Pancreas (tissue), 10 donors: ENCODE data around the gene SPDYC. TPM values are rescaled to one million over a fixed set of nuclear protein-coding genes. Genes with fewer than 3 reads are reported as not detected.
A peak's percentile ranks its signal among the peaks of the same experiment; 100 is the strongest.

Experiments used
- ATAC-seq, 4 donors: fragments of 200-7000 bp; cut with Tn5 transposase; one replicate each; pipeline versions ENCODE4 v1.8.0 to v1.9.1; 2020; ENCODE audit warnings: mild to moderate bottlenecking in 4 of 4, moderate library complexity in 4 of 4
- DNase-seq, 6 donors: peaks; one replicate each; pipeline ENCODE4 v3.0.0-alpha.2; 2020
- FAIRE-seq: peaks from 2 replicates; lab custom pipeline; 2012; peaks lifted over from hg19 to GRCh38; lab: Jason Lieb, UNC
- H3K27ac ChIP-seq, 4 donors: fragments of 200-600 bp; sonication (generic); 1 replicate in 3 of 4; 2 replicates in 1 of 4; pipeline versions ENCODE4 v1.5.0 to v1.8.0; 2020
- H3K27me3 ChIP-seq, 4 donors: fragments of 200-600 bp; one replicate each; pipeline ENCODE4 v1.8.0; 2021
- H3K36me3 ChIP-seq, 3 donors: fragments of 200-600 bp; sonication (generic) in 1 of 3; one replicate each; pipeline versions ENCODE4 v1.5.0 to v1.8.0; 2020 to 2021
- H3K4me1 ChIP-seq, 3 donors: fragments of 200-600 bp; one replicate each; pipeline ENCODE4 v1.8.0; 2021
- H3K4me3 ChIP-seq, 4 donors: fragments of 200-600 bp; sonication (generic) in 2 of 4; one replicate each; pipeline versions ENCODE4 v1.5.0 to v1.8.0; 2020 to 2021
- H3K9me3 ChIP-seq, 4 donors: fragments of 200-600 bp; one replicate each; pipeline ENCODE4 v1.8.0; 2021
- WGBS, 2 donors: extraction: QIAGEN DNeasy Blood & Tissue Kit; methylation state at CpG; one replicate each; pipeline ENCODE4 v1.1.7; 2013; 5-methylcytosine and 5-hydroxymethylcytosine counted together
- intact Hi-C, 3 donors: fragments of 100-400 bp; cut with DNase I; formaldehyde crosslinking; loops; one replicate each; pipeline versions ENCODE4 v1.11.1 to v1.14.2; 2022
- polyA plus RNA-seq, 2 donors: library from polyadenylated mRNA; stranded (reverse); fragments of 200-250 nt; gene quantifications; one replicate each; pipeline ENCODE4 v1.2.3, GENCODE V29; 2013
- total RNA-seq, 6 donors: library from RNA; stranded (reverse); fragmentation: NEBNext Ultra II Directional in 4 of 6; extraction: Animal tissue kit (Norgen Biotek cat#: 25700) in 4 of 6; gene quantifications; one replicate each; pipeline versions ENCODE4 v1.2.1 to v1.2.4, GENCODE V29; 2021 to 2023
- TF ChIP-seq, protein P1 (sequence below), 4 donors: fragments of 200-600 bp; sonication (generic) in 3 of 4; IDR thresholded peaks; one replicate each; pipeline versions ENCODE4 v1.5.0 to v1.8.0; 2021; ENCODE audit warnings: antibody characterized with exemption in 4 of 4
- donor health status: healthy with polysubstance abuse.
- donor health status: DM: no; HTN: no; CAD: no; lungs with moderate emphysema.
- donor health status: DM: no; HTN: no; CAD: no.
- donor health status: control.
- donor health status: control.
- donor health status: Bipolar disorder and iron deficiency.
- donor health status: DM: yes; HTN: yes; CAD: no.
- donor health status: DM: no; HTN: no; CAD: no.
- donor health status: DM: no; HTN: no; CAD: no.
- donor health status: DM: yes; HTN: yes; CAD: no.

Gene SPDYC
- total and polyA plus RNA-seq, 8 donors: 0.14 TPM; not detected in 7

DNA sequence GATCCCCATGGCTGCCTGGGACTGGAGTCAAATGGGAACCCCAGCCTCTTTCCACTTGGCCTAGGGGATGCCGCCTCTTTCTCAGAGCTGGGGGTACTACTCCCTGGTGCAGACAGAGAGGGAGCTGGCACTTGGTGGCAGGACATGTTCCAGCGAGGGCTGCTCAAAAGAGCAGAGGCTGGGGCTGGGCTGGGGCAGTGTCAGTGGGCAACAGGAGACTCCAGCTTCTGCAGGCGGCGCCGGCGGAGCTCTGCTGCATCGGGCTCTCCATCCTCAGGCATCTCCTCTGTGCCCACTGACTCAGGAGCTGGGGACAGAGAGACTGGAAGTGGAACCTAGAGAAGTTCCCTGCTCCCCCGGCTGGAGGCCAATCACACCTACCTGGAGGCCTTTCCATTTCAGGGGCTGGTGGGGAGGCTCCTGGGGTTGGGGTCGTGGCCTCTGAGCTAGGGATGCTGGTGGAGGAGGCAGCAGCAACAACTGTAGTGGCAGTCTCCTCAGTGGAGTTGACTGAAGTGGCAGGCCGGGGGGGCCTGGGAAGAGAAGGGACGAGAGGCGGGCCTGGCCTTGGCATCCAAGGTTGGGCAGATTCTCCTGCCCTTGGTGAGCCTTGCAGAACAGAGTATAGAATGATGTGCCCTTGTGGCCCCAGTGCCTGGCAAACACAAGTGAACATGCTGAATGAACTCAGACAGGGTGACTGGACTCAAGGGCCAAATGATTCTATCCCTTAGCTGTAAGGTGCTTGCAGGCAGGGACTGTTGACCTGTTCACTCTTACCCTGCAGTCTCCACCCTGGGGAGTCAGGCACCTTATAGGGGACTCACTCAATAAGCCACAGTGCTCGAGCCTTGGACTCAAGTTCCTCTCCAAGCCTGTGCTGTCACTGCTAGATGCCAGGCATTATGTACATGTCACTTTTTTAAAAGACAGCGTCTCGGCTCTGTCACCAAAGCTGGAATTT, 41.6 kb upstream of the SPDYC start:
- ATAC-seq: no peak
- H3K4me3 ChIP-seq: no peak overlapping the region
- no peaks in the 10 kb centered on the region for H3K9me3 ChIP-seq
- TF ChIP-seq, protein P1, sequence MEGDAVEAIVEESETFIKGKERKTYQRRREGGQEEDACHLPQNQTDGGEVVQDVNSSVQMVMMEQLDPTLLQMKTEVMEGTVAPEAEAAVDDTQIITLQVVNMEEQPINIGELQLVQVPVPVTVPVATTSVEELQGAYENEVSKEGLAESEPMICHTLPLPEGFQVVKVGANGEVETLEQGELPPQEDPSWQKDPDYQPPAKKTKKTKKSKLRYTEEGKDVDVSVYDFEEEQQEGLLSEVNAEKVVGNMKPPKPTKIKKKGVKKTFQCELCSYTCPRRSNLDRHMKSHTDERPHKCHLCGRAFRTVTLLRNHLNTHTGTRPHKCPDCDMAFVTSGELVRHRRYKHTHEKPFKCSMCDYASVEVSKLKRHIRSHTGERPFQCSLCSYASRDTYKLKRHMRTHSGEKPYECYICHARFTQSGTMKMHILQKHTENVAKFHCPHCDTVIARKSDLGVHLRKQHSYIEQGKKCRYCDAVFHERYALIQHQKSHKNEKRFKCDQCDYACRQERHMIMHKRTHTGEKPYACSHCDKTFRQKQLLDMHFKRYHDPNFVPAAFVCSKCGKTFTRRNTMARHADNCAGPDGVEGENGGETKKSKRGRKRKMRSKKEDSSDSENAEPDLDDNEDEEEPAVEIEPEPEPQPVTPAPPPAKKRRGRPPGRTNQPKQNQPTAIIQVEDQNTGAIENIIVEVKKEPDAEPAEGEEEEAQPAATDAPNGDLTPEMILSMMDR (IDR thresholded peaks at IDR 0.05): no peak
- H3K27me3 ChIP-seq: no peaks in the 10 kb centered on the region
- no peak overlapping the region for H3K27ac ChIP-seq
- FAIRE-seq: no peak
- peaks cover 0 to 19% (median 10%) of the 10 kb centered on the region in 3 donors for H3K4me1 ChIP-seq
- WGBS, 2 donors: 72 to 76% methylated on average over 15 of the region's 15 CpGs
- peaks cover 6 to 76% (median 61%) of the 10 kb centered on the region in 3 donors for H3K36me3 ChIP-seq
- intact Hi-C loops: no loop called here
- peak in 1 of 6 donors; percentile 76 for DNase-seq

DNA sequence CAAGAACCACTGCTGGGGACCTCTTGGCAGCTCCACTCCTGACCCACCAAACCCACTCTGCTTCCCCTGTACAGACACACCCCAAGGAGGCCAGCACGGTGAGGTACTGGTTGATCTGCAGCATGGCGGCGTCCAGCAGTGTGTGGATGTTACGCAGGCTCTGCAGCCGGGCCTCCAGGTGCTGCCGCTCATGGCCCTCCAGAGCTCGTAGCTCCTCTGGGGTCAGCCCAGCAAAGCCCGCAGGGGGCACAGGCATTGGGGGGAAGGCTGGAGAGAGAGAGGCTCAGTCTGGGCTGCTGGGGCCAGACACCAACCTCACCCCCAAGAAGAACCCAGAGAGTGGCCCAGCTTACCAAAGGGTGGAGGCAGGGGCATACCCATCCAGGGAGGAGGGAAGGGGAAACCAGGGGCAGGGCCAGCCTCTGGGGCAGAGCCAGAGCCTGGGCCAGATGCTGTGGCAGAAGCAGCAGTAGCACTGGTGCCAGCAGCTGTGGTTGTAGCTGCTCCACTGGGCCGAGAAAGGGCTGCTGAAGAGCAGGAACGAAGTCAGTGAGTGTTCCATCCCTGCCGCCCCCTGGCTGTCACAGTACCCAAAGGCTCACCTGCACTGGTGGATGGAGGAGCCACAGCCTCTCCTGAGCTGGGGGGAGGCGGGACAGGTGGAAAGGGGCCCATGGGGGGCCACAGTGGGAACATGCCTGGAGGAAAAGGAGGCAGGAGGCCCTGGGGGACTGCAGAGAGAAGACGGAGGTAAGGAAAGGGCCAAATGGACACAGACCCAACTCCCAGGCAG, 40.2 kb upstream of the SPDYC start:
- 83 to 85% methylated on average over 13 of the region's 13 CpGs for WGBS, 2 donors
- FAIRE-seq (no peak), DNase-seq (peak in 2 of 6 donors; percentile 46 to 77), ATAC-seq (no peak)
- Histone ChIP-seq H3K27me3 (no peaks in the 10 kb centered on the region), H3K9me3 (no peaks in the 10 kb centered on the region), H3K4me3 (no peak overlapping the region), H3K36me3 (peaks cover 6 to 76% (median 61%) of the 10 kb centered on the region in 3 donors), H3K4me1 (peaks cover 0 to 19% (median 10%) of the 10 kb centered on the region in 3 donors), H3K27ac (no peak overlapping the region)
- TF ChIP-seq, protein P1 (IDR thresholded peaks at IDR 0.05): no peak
- intact Hi-C loops: loop anchor here in 2 of 3 donors (5.0 kb wide), 1 partner anchor 52 kb away; the partner anchor contains the start of gene CAPN1 (in 2 of the 2)

DNA sequence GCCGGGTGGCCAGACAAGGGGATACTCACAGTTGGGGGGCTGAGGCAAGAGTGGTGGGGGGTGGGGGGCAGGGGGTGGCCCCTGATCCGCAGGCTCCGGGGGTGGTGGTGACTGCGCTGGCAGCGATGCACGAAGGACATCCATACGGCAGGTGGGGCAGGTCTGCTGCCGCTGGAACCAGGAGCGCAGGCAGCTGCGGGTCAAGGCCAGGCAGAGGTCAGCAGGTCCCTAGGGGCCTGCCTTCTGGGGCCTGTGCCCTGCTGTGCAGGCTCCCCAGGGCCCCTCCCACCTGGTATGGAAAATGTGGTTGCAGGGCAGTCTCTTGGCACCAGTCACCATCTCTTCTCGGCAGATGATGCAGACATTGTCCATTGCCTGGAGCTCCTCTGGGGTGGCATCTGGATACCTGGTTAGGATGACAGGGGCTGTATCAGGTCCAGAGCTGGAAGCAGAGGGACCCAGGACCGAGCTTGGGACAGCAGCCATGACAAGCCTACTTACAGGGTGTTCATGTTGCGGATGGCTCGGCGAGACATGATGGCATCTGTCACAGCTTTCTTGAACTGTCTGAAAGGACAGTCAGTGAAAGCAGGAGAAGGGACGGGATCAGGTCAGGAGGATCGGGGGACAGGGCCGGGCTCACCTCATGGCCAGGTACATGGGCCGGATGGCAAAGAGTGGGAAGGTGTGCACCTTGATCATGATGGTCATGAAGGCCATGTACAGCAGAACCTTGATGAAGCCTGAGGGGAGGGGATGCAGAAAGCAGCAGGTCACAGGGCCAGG, 39.2 kb upstream of the SPDYC start:
- peak in 3 of 6 donors; percentile 5 to 63 (median 23) for DNase-seq
- Histone ChIP-seq H3K9me3 (no peaks in the 10 kb centered on the region), H3K4me3 (no peak overlapping the region), H3K4me1 (peaks cover 6 to 26% (median 17%) of the 10 kb centered on the region in 3 donors), H3K27me3 (no peaks in the 10 kb centered on the region), H3K27ac (no peak overlapping the region), H3K36me3 (peaks cover 6 to 71% (median 52%) of the 10 kb centered on the region in 3 donors)
- TF ChIP-seq, protein P1 (IDR thresholded peaks at IDR 0.05): no peak
- no peak for ATAC-seq
- FAIRE-seq: no peak
- WGBS, 2 donors: 56 to 66% methylated on average over 19 of the region's 19 CpGs
- intact Hi-C loops: loop anchor here in 2 of 3 donors (5.0 kb wide), 1 partner anchor 51 kb away; the partner anchor contains the start of gene CAPN1 (in 2 of the 2)

DNA sequence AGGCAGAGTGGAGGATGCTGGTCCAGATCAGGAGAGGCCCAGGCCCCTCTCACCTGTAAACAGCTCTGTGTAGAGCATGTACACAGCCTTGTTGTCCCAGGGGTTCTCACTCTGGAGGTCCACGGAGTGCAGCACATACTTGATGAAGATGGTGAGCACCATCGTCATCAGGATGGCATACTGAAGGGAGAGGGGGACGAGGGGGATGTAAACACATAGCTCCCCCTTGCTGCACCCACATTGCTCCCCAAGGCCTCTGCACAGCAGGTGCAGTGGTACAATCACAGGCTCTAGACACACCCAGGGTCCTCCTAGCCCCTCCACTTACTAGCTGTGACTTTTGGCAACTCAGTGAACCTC, 38.6 kb upstream of the SPDYC start:
- peak in 1 of 6 donors; percentile 15 for DNase-seq
- 44 to 53% methylated on average over 3 of the region's 3 CpGs for WGBS, 2 donors
- intact Hi-C loops: loop anchor here in 2 of 3 donors (5.0 kb wide), 1 partner anchor 51 kb away; the partner anchor contains the start of gene CAPN1 (in 2 of the 2)
- Histone ChIP-seq H3K36me3 (peaks cover 6 to 65% (median 47%) of the 10 kb centered on the region in 3 donors), H3K4me1 (peaks cover 12 to 32% (median 22%) of the 10 kb centered on the region in 3 donors), H3K9me3 (no peaks in the 10 kb centered on the region), H3K27me3 (no peaks in the 10 kb centered on the region), H3K4me3 (no peak overlapping the region), H3K27ac (no peak overlapping the region)
- FAIRE-seq: no peak
- ATAC-seq: no peak
- TF ChIP-seq, protein P1 (IDR thresholded peaks at IDR 0.05): no peak
